Chondrocyte (in vitro differentiated cells): ENCODE measurements around the gene PCNT. TPM values are rescaled to one million over a fixed set of nuclear protein-coding genes. Genes with fewer than 3 reads are reported as not detected.
"Not testable (repeated sequence)": the region's sequence is repeated elsewhere in the genome, so short reads cannot be mapped to it uniquely, and the experiment has no call there.

Experiments
- DNase-seq: peaks from one replicate; pipeline ENCODE4 v3.0.0; 2021; ENCODE audit warnings: mixed read lengths, low spot score
- H3K27ac Mint-ChIP-seq: one replicate; pipeline ENCODE4 v1.8.0; 2021; ENCODE audit warnings: mild to moderate bottlenecking, moderate library complexity, mixed read lengths; ENCODE audit not compliant: unreplicated experiment
- H3K27me3 Mint-ChIP-seq: 2 replicates; pipeline ENCODE4 v1.8.0; 2021; ENCODE audit warnings: low read depth, mixed read lengths
- H3K36me3 Mint-ChIP-seq: 2 replicates; pipeline ENCODE4 v1.8.0; 2021; ENCODE audit warnings: low read depth, mixed read lengths
- H3K4me1 Mint-ChIP-seq: 2 replicates; pipeline ENCODE4 v1.8.0; 2021; ENCODE audit warnings: low read depth, mild to moderate bottlenecking, mixed read lengths
- H3K4me3 Mint-ChIP-seq: one replicate; pipeline ENCODE4 v1.8.0; 2021; ENCODE audit warnings: mild to moderate bottlenecking, moderate library complexity, mixed read lengths; ENCODE audit not compliant: unreplicated experiment
- H3K9me3 Mint-ChIP-seq: 2 replicates; pipeline ENCODE4 v1.8.0; 2021; ENCODE audit warnings: low read depth, mixed read lengths
- CTCF ChIP-seq: fragments of 200-600 bp; sonication (generic); IDR thresholded peaks from 2 replicates; pipeline ENCODE4 v1.5.0; 2021; ENCODE audit warnings: antibody characterized with exemption, mild to moderate bottlenecking, moderate library complexity
- total RNA-seq: library from RNA; stranded (reverse); gene quantifications from 3 replicates; pipeline ENCODE4 v1.2.1, GENCODE V29; 2021

The PCNT gene
- total RNA-seq, 1 donor from 2014 or later: 29.9 TPM

GRCh38 chr21:46369520-46370235 lies 45.7 kb downstream of the PCNT start:
- no peak for DNase-seq
- peak overlapping the region; percentile 49 for H3K27ac Mint-ChIP-seq

GRCh38 chr21:46371204-46372013 lies 47.5 kb downstream of the PCNT start:
- no peak overlapping the region for H3K27ac Mint-ChIP-seq
- no peaks in the 10 kb centered on the region for H3K27me3 Mint-ChIP-seq
- no peak for DNase-seq
- peaks cover 10% of the 10 kb centered on the region for H3K36me3 Mint-ChIP-seq
- TF ChIP-seq CTCF: no peak
- no peak overlapping the region for H3K4me3 Mint-ChIP-seq
- H3K9me3 Mint-ChIP-seq: no peaks in the 10 kb centered on the region
- H3K4me1 Mint-ChIP-seq: peaks cover 5% of the 10 kb centered on the region

More at GRCh38 chr21:46369520-46370235, 45.7 kb downstream of the PCNT start:
- H3K4me1 Mint-ChIP-seq: peaks cover 5% of the 10 kb centered on the region
- H3K9me3 Mint-ChIP-seq: no peaks in the 10 kb centered on the region
- no peaks in the 10 kb centered on the region for H3K27me3 Mint-ChIP-seq
- no peak overlapping the region for H3K4me3 Mint-ChIP-seq
- TF ChIP-seq CTCF: no peak
- H3K36me3 Mint-ChIP-seq: peaks cover 13% of the 10 kb centered on the region

GRCh38 chr21:46372014-46372485 lies 48.1 kb downstream of the PCNT start:
- Mint-ChIP-seq H3K27me3 (no peaks in the 10 kb centered on the region), H3K27ac (no peak overlapping the region), H3K9me3 (no peaks in the 10 kb centered on the region), H3K4me1 (peaks cover 5% of the 10 kb centered on the region), H3K4me3 (no peak overlapping the region), H3K36me3 (peaks cover 8% of the 10 kb centered on the region)
- DNase-seq: no peak
- no peak for TF ChIP-seq CTCF

- not testable (repeated sequence) for H3K4me3 Mint-ChIP-seq
Observed at GRCh38 chr21:46372947-46373346, 49.0 kb downstream of the PCNT start.

GRCh38 chr21:46374761-46375389 lies 50.9 kb downstream of the PCNT start:
- Mint-ChIP-seq H3K4me1 (no peaks in the 10 kb centered on the region), H3K27ac (no peak overlapping the region), H3K9me3 (peaks cover 4% of the 10 kb centered on the region), H3K27me3 (no peaks in the 10 kb centered on the region), H3K4me3 (no peak overlapping the region), H3K36me3 (peaks cover 11% of the 10 kb centered on the region)
- no peak for DNase-seq
- no peak for TF ChIP-seq CTCF

More at GRCh38 chr21:46372947-46373346, 49.0 kb downstream of the PCNT start:
- not testable (repeated sequence) for H3K9me3 Mint-ChIP-seq, H3K27ac Mint-ChIP-seq, DNase-seq, H3K36me3 Mint-ChIP-seq, H3K27me3 Mint-ChIP-seq, H3K4me1 Mint-ChIP-seq
